Kasumi-1 (cell line): ENCODE data around the gene EXOG.

Source experiments
- DNase-seq, 2 experiments: peaks; one replicate each; lab custom pipeline; 2025; lab: John Stamatoyannopoulos, UW

EXOG gene

GRCh38 chr3:38473229-38473628 lies 22.9 kb upstream of the EXOG start:
- no peak for DNase-seq

- no peak for DNase-seq
Observed at GRCh38 chr3:38474928-38475605, 21.1 kb upstream of the EXOG start.

- DNase-seq = no peak
Observed at GRCh38 chr3:38475716-38476115, 20.4 kb upstream of the EXOG start.

- no peak for DNase-seq
Observed at GRCh38 chr3:38476157-38476756, 19.9 kb upstream of the EXOG start.

- no peak for DNase-seq
Observed at GRCh38 chr3:38477057-38477820, 18.9 kb upstream of the EXOG start.

- DNase-seq = no peak
Observed at GRCh38 chr3:38477839-38478450, 18.2 kb upstream of the EXOG start.

GRCh38 chr3:38478901-38479300 lies 17.2 kb upstream of the EXOG start:
- no peak for DNase-seq

- peak; percentile 50 to 54 for DNase-seq
Observed at GRCh38 chr3:38479431-38480092, 16.6 kb upstream of the EXOG start.

GRCh38 chr3:38480093-38480445 lies 16.1 kb upstream of the EXOG start:
- no peak for DNase-seq

- no peak for DNase-seq
Observed at GRCh38 chr3:38480930-38481329, 15.2 kb upstream of the EXOG start.

- no peak for DNase-seq
Observed at GRCh38 chr3:38482951-38483350, 13.2 kb upstream of the EXOG start.

GRCh38 chr3:38487323-38487722 lies 8.8 kb upstream of the EXOG start:
- no peak for DNase-seq

GRCh38 chr3:38488949-38489348 lies 7.2 kb upstream of the EXOG start:
- no peak for DNase-seq

GRCh38 chr3:38489766-38490165 lies 6.4 kb upstream of the EXOG start:
- no peak for DNase-seq

GRCh38 chr3:38490281-38491030 lies 5.7 kb upstream of the EXOG start:
- no peak for DNase-seq

GRCh38 chr3:38491215-38491614 lies 4.9 kb upstream of the EXOG start:
- DNase-seq = no peak

GRCh38 chr3:38493031-38493430 lies 3.1 kb upstream of the EXOG start:
- no peak for DNase-seq

- DNase-seq = no peak
Observed at GRCh38 chr3:38497031-38497430, 891 bp downstream of the EXOG start.

GRCh38 chr3:38500688-38501417 lies 4.7 kb downstream of the EXOG start:
- no peak for DNase-seq

GRCh38 chr3:38507120-38507519 lies 11.0 kb downstream of the EXOG start:
- no peak for DNase-seq

- DNase-seq = no peak
Observed at GRCh38 chr3:38509732-38510131, 13.6 kb downstream of the EXOG start.
